Neural crest cell (in vitro differentiated cells): ENCODE data around the gene SEC22C. TPM values are rescaled to one million over a fixed set of nuclear protein-coding genes. Genes with fewer than 3 reads are reported as not detected.

Source experiments
- DNase-seq: peaks from one replicate; pipeline ENCODE4 v3.0.0; 2021; ENCODE audit warnings: low read depth, mixed read lengths, low spot score
- H3K27ac Mint-ChIP-seq: one replicate; pipeline ENCODE4 v1.8.0; 2021; ENCODE audit warnings: mild to moderate bottlenecking, mixed read lengths; ENCODE audit not compliant: unreplicated experiment
- H3K27me3 Mint-ChIP-seq: 2 replicates; pipeline ENCODE4 v1.8.0; 2021; ENCODE audit warnings: low read depth, mild to moderate bottlenecking, mixed read lengths
- H3K36me3 Mint-ChIP-seq: 2 replicates; pipeline ENCODE4 v1.8.0; 2021; ENCODE audit warnings: low read depth, mild to moderate bottlenecking, mixed read lengths
- H3K4me1 Mint-ChIP-seq: 2 replicates; pipeline ENCODE4 v1.8.0; 2021; ENCODE audit warnings: mixed read lengths
- H3K4me3 Mint-ChIP-seq: one replicate; pipeline ENCODE4 v1.8.0; 2021; ENCODE audit warnings: mild to moderate bottlenecking, mixed read lengths
- H3K9me3 Mint-ChIP-seq: 2 replicates; pipeline ENCODE4 v1.8.0; 2021; ENCODE audit warnings: mixed read lengths
- total RNA-seq: library from RNA; stranded (reverse); gene quantifications from 2 replicates; pipeline ENCODE4 v1.2.1, GENCODE V29; 2021
- TF ChIP-seq, protein P1 (sequence below): fragments of 200-600 bp; sonication (generic); conservative IDR thresholded peaks from 2 replicates; pipeline ENCODE4 v1.5.0; 2021; ENCODE audit warnings: antibody characterized with exemption, mild to moderate bottlenecking

Gene SEC22C
- total RNA-seq, 1 donor from 2014 or later, result 47.8 TPM

DNA sequence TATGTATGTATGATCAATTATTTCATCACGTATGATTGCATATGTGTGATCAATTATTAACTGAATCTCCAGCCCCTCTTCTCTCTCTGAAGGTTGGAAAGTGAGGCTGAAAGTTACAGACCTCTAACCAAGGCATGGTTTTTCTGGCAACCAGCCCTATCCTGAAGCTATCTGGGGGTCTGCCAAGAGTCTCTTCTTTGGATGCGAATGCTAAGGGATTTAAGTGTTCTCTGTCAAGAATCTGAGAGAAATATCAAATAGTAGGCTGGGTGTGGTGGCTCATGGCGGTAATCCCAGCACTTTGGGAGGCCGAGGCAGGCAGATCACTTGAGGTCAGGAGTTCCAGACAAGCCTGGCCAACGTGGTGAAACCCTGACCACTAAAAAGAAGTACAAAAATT, 26.8 kb upstream of the SEC22C start:
- Mint-ChIP-seq H3K27ac (no peak overlapping the region), H3K4me3 (no peak overlapping the region), H3K36me3 (peaks cover 9% of the 10 kb centered on the region), H3K27me3 (no peaks in the 10 kb centered on the region), H3K4me1 (peaks cover 49% of the 10 kb centered on the region), H3K9me3 (peaks cover 6% of the 10 kb centered on the region)
- TF ChIP-seq, protein P1, sequence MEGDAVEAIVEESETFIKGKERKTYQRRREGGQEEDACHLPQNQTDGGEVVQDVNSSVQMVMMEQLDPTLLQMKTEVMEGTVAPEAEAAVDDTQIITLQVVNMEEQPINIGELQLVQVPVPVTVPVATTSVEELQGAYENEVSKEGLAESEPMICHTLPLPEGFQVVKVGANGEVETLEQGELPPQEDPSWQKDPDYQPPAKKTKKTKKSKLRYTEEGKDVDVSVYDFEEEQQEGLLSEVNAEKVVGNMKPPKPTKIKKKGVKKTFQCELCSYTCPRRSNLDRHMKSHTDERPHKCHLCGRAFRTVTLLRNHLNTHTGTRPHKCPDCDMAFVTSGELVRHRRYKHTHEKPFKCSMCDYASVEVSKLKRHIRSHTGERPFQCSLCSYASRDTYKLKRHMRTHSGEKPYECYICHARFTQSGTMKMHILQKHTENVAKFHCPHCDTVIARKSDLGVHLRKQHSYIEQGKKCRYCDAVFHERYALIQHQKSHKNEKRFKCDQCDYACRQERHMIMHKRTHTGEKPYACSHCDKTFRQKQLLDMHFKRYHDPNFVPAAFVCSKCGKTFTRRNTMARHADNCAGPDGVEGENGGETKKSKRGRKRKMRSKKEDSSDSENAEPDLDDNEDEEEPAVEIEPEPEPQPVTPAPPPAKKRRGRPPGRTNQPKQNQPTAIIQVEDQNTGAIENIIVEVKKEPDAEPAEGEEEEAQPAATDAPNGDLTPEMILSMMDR, result no peak
- no peak for DNase-seq

DNA sequence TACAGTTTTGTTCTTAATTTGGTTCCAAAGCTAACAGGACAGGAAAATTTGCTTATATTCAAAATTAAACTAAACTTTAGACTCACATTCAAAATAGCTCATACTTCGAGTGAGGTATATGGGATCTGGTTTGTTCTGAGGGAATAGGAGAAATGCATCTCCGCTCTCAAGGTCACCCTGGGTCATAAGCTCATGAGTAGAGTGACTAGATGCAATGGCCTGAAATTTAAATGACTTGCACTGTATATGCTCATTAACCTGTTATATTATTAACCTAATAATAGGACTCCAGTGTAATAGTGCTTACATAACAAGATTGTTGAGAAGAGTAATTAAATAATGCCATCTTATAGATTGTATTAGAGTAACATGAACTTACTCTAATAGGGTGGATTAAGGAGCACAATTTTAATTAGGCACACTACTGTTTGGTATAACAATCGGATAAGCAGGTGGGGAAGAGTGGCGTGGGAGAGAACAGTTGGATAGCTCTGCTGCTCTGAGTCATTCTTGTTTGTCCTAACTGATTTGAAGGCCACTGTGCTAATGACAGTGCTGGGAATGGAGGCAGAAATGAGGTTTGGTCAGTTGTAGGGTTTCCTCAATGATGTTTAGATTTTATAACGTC, 23.9 kb upstream of the SEC22C start:
- TF ChIP-seq, protein P1, result no peak
- peaks cover 45% of the 10 kb centered on the region for H3K4me1 Mint-ChIP-seq
- peaks cover 17% of the 10 kb centered on the region for H3K36me3 Mint-ChIP-seq
- H3K27me3 Mint-ChIP-seq, result no peaks in the 10 kb centered on the region
- H3K4me3 Mint-ChIP-seq, result no peak overlapping the region
- H3K9me3 Mint-ChIP-seq, result peaks cover 6% of the 10 kb centered on the region
- no peak overlapping the region for H3K27ac Mint-ChIP-seq
- no peak for DNase-seq

DNA sequence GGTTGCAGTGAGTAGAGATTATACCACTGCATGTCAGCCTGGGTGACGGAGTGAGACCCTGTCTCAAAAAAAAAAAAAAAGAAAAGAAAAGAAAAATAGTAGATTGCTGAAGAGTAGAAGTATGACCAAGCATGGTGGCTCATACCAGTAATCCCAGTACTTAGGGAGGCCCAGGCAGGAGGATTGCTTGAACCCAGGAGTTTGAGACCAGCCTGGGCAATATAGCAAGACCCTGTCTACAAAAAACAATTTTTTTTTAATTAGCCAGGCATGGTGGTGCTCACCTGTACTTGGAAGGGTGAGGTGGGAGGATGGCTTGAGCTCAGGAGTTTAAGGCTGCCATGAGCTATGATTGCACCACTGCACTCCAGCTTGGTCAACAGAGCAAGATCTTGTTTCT, 21.2 kb upstream of the SEC22C start:
- Mint-ChIP-seq H3K4me1 (peaks cover 52% of the 10 kb centered on the region), H3K27ac (no peak overlapping the region), H3K9me3 (peaks cover 6% of the 10 kb centered on the region), H3K27me3 (no peaks in the 10 kb centered on the region), H3K4me3 (no peak overlapping the region), H3K36me3 (peaks cover 20% of the 10 kb centered on the region)
- no peak for DNase-seq
- TF ChIP-seq, protein P1, result no peak

DNA sequence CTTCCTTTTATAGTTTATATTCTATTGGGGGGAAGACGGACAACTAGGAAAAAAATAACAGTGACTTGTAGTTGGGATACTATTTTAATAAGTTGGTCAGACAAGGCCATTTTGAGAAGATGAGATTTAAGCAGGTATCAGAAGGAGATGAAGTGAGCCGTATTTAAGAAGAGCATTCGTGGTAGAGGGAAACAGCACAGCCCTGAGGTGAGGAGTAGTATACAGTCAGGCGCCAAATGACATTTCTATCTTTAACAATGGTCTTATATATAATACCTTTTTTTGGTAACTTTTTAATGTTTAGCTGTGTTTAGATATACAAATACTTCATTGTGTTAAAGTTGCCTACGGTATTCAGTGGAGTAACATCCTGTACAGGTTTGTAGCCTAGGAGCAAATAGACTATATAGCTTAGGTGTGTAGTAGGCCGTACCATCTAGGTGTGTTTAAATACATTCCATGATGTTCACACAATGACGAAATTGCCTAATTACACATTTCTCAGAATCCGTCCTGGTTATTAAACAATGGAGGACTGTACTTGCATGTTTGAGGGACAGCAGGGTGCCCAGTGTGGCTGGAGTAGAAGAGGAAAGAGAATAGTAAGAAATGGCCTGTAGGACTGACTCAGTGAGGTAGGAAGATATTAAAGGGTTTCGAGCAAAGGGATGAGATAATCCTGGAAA, 20.3 kb upstream of the SEC22C start:
- no peaks in the 10 kb centered on the region for H3K27me3 Mint-ChIP-seq
- H3K27ac Mint-ChIP-seq, result no peak overlapping the region
- H3K4me1 Mint-ChIP-seq, result peaks cover 46% of the 10 kb centered on the region
- peaks cover 6% of the 10 kb centered on the region for H3K9me3 Mint-ChIP-seq
- peaks cover 22% of the 10 kb centered on the region for H3K36me3 Mint-ChIP-seq
- TF ChIP-seq, protein P1, result peak; percentile 39
- DNase-seq, result no peak
- H3K4me3 Mint-ChIP-seq, result peak overlapping the region; percentile 94

DNA sequence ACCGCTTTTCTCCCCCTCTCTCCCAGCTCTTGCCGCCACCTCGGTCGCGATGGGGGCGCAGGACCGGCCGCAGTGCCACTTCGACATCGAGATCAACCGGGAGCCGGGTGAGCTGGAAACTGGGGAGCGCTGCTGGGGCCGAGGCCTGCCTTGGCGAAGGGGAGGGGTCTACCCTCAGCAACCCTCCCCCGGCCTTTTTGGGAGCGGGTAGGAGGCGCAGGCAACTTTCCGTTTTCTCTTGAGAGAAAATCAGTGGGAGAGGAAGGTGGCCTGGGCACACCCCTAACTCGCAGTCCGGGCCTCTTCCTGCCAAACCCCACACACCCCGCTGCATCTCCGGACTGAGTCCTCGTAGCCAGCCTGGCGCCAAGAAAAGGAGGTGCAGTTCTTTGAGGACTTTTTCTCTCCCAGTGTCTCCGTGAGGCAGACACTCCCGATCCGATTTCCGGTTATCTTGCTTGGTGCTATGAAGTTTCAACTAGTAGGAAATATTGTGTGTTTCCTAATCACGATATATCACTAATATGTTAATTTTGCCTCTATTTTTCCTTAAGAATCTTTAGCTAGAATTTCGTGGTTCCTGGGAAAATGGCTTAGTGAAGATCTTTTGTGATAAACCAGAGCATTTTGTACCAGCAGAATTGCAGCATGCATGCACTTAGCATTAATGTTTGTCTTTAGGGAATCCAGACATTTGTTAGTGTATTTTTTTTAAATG, 19.4 kb upstream of the SEC22C start:
- Mint-ChIP-seq H3K9me3 (peaks cover 6% of the 10 kb centered on the region), H3K36me3 (peaks cover 23% of the 10 kb centered on the region), H3K27ac (peak overlapping the region; percentile 74), H3K27me3 (no peaks in the 10 kb centered on the region), H3K4me3 (peak overlapping the region; percentile 94), H3K4me1 (peaks cover 44% of the 10 kb centered on the region)
- DNase-seq, result no peak
- TF ChIP-seq, protein P1, result peak; percentile 30
